NOMO-1 treated with DMSO at 0.1 percent for 48 hours (cell line): ENCODE results near the gene DGKG.

Source experiments
- DNase-seq: peaks from one replicate; lab custom pipeline; 2025; ENCODE audit not compliant: unreplicated experiment; lab: John Stamatoyannopoulos, UW

DGKG gene

GRCh38 chr3:186368176-186368575, 6.1 kb upstream of the DGKG start:
- DNase-seq: peak; percentile 60

GRCh38 chr3:186367631-186368030, 5.6 kb upstream of the DGKG start:
- no peak for DNase-seq

GRCh38 chr3:186366206-186366605, 4.2 kb upstream of the DGKG start:
- DNase-seq: peak; percentile 23

- peak; percentile 98 for DNase-seq
Measured at GRCh38 chr3:186365202-186365974, 3.4 kb upstream of the DGKG start.

GRCh38 chr3:186362988-186363387, 954 bp upstream of the DGKG start:
- DNase-seq: no peak

GRCh38 chr3:186362537-186362842, 456 bp upstream of the DGKG start:
- no peak for DNase-seq

DNA sequence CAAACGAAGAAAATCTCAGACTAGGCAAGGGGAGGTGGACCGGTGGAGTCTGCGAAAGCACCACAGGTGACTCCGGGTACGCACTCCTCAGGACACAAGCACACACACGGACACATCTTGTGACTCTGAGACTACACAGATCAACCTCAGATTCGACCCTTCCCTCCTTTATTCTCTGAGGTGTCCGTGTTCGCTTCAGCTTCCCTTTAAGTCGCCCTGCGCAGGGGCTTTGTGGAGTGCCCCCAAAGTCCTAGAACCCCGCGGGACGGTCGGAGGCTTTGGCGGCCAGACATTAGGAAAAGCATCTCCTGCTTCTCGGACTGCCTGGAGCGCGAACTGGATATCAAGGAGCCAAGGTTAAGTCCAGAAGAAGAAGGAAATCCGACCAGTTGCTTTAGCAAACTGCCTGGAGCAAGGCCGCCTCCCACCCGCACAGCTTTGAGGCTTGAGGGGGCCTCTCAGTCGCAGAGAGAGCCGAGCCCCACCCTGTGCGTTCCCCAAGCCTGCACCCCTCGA, 730 bp downstream of the DGKG start:
- no peak for DNase-seq

DNA sequence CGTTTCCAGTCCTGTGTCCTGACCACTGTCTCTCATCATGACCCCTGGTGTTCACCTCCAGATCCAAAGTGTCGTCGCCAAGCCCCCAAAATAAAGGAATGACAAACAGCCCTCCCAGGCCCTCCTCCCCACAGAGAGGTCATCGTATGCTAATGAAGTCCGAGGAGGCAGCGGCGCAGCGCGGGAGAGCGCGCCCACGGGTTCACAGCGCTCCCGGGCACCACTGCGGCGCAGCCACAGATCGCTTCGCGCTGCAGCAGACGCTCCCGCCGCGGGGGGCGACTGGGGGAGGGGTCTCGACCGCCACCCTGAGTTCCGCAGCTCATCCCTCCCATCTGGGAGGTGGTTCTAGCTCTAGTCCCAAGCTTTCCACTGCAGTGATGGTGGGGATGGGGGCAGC, 1.3 kb downstream of the DGKG start:
- DNase-seq: peak; percentile 27

- no peak for DNase-seq
Measured at GRCh38 chr3:186359078-186359477, 3.0 kb downstream of the DGKG start.

DNA sequence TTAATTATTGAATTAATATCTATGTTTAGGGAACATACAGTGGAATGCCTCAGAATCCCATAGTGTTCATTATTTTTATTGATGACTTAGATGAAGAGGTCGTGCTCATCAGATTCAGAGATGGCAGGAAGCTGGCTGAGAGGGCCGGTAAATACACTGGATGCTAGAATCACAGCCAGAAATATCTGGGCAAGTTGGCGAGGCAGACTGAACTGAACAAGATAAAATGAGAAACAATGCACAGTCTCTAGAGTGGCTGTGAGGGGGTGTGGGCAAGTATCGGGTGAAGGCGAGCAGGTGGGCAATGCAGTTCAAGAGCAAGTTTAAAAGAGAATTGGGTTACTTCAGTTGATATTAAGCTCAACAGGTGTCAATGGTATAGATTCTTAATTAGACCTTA, 5.9 kb downstream of the DGKG start:
- DNase-seq: no peak

DNA sequence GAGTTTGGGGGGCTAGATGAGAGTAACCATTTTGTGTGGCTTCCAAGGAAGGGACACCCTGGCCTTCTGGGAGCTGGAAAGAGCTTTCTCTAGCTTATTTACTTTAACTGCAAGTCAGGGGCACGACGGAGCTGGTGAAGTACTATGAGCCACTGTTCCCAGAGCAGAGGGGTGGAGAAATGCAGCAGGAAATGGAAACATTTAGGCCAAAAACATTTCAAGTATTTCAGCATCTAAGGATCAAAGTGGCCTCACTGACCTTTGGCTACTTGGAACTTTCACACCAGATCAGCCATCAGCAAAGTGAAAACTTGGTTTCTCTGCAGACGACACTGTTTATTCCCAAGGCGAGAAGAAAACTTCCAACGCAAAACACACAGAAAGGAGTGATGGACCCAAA, 7.9 kb downstream of the DGKG start:
- no peak for DNase-seq

GRCh38 chr3:186352369-186352768, 9.7 kb downstream of the DGKG start:
- DNase-seq: no peak

DNA sequence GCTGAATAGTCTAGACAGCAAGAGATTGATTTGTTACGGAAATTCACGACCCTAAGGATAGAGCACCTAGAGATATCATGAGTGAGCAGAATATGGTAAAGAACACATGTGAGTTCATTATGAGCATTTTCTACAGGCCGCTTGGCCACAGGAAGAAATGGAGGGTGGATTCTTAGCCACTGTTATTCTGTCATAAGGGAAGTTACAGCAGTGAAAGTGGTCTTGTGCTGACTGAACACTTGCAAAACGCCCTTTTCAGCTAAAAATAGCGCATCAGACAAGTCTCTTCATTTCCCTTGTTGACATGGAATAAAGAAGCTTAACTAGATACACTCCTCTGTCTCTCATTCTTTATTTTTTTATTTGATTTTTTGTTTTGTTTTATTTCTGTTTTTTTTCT, 19.8 kb downstream of the DGKG start:
- peak; percentile 95 for DNase-seq

DNA sequence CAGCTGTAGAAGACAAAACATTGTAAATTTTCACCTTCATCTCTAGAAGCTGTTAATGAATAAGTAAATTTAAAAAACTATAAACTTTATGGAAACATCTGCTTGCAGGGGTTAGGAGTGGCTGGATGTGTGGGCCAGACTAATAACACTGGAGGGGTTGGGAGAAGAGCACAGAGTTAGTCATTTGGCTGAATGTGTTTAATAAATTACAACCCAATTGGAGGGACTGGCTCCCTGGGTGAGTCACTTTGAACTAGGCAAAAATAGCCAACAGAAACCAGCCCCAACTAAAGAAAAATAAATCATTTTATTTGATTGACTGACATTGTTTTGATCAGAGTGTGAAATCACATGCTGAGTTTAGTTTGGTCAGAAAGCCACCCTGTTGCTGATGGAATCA, 21.8 kb downstream of the DGKG start:
- DNase-seq: no peak

DNA sequence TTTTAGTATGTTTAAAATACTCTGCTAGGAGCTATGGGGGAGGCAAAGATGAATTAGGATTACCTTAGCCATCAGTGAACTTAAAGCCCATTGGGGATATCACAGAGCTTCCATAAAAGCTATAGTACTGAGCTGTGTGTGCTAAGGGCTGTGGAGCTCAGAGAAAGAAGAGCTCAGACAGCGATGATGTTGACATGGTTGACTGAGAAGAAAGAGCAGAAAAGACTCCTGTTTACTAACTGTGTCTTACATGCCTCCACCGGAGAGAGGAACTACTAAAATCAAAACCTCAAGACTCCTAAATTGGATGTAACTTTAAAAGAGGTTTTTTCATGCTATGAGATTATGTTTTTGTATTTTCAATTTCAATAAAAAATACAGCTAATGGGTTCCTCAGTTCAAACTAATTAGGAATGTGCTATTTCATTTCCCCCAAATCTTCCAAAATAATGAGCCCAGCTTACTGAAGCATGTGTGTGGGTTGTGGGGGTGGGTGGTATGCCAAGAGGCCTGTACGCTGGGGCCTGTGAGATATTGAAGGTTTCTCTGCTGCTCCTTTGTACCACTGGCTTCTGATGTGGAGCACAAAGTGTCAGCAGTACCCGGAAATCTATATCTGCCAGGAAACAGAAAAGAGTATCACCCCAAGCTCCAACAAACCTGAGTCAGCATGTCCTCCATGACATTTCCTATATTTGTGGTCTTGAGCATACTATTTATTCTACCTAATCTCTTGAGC, 22.7 kb downstream of the DGKG start:
- no peak for DNase-seq

DNA sequence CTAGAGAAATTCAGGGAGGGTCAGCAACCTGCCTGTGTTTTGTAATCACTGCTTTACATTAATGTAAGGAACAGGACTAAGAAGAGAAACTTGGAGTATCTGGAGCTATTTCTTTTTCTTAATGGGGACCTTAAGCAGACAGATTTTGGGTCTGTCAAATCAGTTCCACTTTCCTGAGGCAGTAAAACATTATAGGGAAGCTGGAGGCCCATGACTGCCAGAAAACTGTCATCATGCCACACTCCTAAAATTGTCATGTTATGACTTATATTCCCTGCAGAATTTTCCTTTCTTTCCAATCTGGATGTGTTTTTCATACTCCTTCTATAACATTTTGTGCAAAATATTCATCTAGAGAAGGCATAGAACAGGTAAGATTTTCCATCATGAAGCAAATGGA, 28.8 kb downstream of the DGKG start:
- DNase-seq: peak; percentile 55

- peak; percentile 73 for DNase-seq
Measured at GRCh38 chr3:186330772-186331460, 31.1 kb downstream of the DGKG start.

DNA sequence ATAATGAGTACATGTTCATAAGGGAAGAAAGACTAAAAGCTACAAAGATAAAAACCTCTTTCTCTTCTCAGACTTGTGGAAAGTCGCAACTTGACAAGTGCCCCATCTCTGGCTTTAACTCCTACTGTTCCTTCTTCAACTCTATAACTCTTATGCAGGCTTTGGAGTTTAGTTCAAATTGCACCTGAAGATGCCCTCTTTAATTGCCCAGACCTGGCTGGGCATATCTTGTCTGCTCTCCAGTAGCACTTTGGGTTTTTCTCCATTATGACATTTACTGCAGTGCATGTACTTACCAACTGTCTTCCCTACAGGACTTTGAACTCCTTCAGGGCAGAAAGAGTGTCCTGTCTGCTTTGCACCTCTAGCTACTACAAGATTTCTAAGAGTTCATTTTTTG, 32.4 kb downstream of the DGKG start:
- DNase-seq: no peak

DNA sequence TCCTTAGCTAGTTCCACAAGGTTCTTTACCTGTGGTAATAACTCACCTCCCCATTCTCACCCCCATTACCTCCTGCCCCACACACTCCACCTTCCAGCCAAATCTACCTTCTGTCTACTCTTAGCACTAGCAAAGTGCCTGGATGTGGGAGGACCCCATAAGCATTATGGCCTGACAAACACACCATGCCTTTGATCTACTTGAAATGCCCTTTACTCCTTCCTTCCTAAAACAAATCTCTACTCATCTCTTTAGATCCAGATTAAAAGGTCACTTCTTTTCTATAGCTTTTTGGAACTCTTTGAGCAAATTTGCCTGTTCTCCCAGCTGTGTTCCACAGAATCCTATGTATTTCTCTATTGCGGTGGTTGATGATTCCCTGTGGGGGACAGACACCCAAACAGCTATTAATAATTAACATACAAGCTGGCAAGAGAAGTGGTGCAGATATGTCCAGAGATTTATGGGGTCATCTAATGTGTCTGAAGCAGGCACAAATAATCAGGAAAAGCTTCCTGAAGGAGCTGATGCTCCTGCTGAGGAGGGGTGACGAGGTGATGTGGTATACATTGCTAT, 34.0 kb downstream of the DGKG start:
- no peak for DNase-seq

GRCh38 chr3:186322761-186323160, 39.3 kb downstream of the DGKG start:
- DNase-seq: no peak

DNA sequence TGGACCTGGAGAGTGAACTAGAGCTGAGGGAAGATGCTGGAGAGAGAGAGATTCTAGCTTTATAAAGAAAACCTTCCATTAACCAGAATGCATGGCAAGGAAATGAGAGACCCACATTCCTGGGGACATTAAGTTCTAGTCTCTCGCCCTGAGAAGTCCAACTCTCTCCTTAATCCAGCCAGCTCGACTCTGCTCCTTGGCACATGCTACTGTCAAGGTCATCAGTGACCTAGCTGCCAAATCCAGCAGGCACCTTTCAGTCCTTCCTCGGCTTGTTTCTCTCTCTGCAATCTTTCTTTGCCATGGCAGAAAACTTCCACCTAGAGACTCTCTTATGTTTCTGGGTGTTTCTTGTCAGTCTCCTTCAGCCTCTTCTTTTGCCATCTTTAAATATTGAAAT, 40.3 kb downstream of the DGKG start:
- no peak for DNase-seq
